ENCODE results near the gene HOXA2.

The HOXA2 gene

DNA sequence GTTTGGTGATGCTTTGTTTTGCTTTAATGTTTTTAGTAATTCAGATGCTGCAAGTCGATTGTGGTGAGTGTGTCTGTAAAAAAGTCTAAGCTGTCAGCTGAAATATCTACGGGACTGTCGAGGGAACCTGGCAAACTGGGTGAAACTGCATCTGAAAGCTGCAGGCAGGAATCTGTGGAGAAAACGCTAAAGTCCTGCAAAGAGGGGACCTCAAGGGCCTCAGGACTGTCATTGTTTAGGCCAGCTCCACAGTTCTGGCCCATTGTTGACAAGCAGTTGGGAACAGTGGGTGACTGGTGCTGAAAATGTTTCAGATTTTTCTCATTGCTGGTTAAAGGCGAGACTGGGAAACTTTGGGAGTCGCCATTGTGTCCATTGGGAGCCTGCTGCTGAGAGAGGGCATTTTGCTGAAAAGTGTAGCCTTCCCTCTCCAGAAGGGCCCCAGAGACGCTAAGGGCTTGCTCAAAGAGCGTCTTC is 1.8 kb downstream of the HOXA2 start:
- DNase-seq (ENCODE audit: low read depth in 2 of 3, low spot score in 1 of 3) = no peak

- DNase-seq (ENCODE audit: low read depth in 2 of 3, low spot score in 1 of 3) = no peak
Measured at GRCh38 chr7:27099453-27100370, 2.8 kb downstream of the HOXA2 start.

DNA sequence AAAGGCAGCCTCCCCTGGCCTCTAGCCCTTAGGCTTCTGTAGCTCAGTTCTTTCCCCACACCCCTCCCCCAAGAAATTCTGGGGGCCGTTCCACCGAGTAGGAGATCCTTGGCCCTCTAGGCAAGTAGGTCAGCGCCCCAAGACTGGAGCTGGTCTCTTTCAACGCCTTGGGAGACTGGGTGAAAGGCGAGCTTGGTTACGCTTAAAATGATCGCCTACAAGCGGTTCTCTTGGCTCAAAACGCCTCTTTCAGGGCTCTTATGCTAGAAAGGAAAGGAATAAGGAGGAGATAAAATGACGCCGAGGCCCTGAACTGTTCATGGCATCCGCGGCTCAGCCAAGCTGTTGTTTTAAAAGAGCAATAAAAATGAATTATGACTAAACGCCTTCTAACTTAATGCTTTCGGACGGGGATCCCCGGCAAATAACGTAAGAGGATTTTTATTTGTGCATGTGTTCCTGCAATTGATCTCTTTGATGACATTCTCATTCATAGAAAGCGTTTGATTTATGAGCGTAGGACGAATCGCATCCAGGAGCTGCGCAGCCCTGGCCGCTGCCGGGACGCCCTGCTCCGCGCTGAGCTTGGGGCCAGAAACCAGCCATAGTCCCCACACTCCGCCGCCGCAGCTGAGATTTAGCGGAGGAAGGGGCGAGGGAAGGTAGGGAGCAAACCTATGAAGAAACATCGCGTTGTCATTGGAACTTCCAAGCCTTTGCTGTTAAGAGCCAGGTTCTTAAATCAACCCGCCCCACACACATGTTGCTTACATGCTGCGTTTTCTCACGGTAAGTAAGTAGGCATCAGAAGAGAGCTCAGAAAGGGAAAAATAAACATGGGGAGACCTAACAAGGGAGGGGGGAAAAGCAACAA is 3.7 kb downstream of the HOXA2 start:
- DNase-seq (ENCODE audit: low read depth in 2 of 3, low spot score in 1 of 3) = no peak

- no peak for DNase-seq (ENCODE audit: low read depth in 2 of 3, low spot score in 1 of 3)
Measured at GRCh38 chr7:27097686-27098577, 4.6 kb downstream of the HOXA2 start.

- no peak for DNase-seq (ENCODE audit: low read depth in 2 of 3, low spot score in 1 of 3)
Measured at GRCh38 chr7:27096768-27097514, 5.5 kb downstream of the HOXA2 start.

DNA sequence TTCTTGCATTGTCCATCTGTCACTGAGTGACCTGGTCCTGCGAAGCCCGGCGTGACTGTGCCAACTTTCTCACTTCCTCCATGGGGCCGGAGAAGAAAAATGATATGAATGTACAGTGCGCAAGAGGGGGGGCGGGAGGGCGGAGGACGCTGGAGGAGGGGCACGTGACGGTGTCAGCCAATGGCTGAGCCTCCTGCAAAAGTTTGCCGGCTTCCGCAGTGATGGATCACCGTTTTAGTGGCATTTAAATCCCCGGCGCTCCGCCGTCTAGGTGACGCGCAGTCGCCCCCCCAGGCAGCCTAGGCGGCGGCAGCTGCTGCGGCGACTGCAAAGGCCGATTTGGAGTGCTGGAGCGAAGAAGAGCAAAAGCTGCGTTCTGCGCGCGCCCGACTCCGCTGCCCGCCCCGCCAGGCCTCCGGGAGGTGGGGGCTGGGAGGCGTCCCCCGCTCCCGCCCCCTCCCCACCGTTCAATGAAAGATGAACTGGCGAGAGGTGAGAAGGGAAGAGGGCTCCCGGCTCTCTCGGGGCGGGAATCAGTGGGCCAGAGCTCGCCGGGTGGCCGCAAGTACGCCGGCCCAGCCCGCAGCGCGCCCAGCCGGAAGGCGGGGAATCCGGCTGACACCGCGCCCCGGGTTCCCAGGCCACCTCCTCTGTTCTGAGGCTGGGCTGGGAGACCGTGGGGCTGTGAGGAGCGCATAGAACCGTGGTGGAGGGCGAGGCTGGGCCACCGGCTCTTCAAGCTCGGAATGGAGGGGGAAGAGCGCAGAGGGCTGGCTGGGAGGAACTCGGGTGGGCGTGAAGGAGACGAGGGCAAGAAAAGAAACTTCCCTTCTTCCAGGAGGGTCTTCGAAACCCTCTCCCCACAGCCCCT is 6.4 kb downstream of the HOXA2 start, which contains the start of gene HOXA1:
Gene HOXA1, minus strand, starts transcription at position 104 of the 871 bp plus-strand sequence. Its CDS starts 88 bp downstream, at position 16.
- DNase-seq (ENCODE audit: low read depth in 2 of 3, low spot score in 1 of 3) = peak; percentile 43 to 55 (median 53)

DNA sequence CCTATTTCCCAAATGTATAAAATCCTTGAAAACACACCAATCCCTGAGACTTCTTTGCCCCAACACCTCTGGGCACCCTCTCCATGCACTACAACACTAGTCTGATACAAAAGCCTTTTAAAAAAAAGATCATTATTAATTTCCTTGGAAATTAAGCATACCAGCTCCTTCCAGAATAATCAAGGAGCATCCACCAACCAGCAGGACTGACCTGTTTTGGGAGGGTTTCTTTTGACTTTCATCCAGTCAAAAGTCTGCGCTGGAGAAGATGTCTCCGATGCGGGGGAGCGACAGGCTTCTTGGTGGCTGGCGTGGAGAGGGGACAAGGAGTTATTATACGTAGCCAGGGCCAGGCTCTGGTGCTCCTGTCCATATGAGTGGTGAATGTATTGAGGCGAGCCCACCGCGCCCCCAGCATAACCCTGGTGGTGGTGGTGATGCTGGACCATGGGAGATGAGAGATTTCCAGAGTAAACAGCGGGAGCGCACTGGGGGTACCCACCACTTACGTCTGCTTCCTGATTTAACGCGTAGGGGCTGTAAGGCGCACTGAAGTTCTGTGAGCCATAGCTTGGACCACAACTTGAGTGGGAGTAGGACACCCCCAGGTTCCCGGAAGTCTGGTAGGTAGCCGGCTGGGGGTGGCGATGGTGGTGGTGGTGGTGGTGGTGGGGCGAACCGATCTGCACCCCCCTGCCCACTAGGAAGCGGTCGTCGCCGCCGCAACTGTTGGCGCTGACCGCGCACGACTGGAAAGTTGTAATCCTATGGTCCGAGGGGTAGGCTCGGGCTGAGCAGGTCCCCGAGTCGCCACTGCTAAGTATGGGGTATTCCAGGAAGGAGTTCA is 7.2 kb downstream of the HOXA2 start:
- DNase-seq (ENCODE audit: low read depth in 2 of 3, low spot score in 1 of 3) = no peak

- no peak for DNase-seq (ENCODE audit: low read depth in 2 of 3, low spot score in 1 of 3)
Measured at GRCh38 chr7:27094304-27095049, 8.0 kb downstream of the HOXA2 start.

- DNase-seq (ENCODE audit: low read depth in 2 of 3, low spot score in 1 of 3) = no peak
Measured at GRCh38 chr7:27093184-27093895, 9.1 kb downstream of the HOXA2 start.

DNA sequence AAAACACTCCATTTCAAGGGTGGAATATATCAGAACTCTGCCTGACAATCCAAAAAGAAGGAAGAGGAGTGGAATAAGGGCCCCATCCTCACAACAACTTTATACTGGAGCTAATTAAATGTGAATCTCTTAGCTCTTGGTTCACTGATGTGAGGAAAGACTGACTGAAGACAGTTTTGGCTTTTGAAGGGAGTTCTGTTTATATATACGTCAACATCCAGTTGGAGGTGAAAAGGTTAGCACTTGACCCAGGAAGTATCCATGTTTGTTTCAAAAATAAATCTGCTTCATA is 9.7 kb downstream of the HOXA2 start:
- no peak for DNase-seq (ENCODE audit: low read depth in 2 of 3, low spot score in 1 of 3)

DNA sequence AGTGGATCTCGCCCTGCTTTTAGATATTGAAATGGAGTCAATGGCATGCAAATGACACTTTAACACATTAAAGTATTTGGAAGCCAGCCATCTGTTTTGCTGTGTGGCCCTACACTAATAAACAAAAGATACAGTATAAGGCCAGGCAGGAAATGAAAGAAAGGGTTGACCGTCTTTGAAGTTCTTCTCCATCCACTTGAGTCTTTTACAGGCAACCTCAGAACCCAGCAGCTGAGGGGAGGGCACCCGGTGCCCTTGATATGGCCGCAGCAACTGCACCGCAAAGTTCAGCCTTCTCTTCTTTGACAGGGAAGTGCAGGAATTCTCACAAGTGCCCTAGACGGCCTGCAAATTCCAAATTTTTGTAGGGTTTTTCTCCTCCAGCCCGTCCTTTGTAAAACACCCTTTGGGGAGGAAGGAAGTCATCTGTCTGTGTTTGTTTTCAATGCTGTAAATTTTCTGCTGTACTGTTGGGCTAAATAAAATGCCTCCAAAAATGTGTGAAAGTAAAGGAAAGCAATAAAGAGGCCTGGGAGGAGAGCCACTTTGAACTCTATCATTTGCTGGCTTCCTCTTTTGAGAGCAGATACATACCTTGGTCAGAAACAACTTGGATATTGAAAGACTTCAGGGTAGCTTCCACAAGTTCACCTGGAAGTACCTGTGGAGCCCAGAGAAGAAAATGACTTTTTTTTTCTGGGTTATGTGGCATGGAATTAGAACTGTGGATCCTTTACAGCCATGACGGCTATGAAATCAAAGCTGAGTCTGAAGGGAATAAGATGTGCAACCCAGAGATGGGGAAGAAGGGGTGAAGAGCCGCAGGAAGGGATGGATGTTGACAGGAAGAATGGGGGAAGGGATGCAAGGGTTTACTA is 10.3 kb downstream of the HOXA2 start:
- no peak for DNase-seq (ENCODE audit: low read depth in 2 of 3, low spot score in 1 of 3)

GRCh38 chr7:27091105-27091504 is 11.4 kb downstream of the HOXA2 start:
- DNase-seq (ENCODE audit: low read depth in 2 of 3, low spot score in 1 of 3) = no peak

- DNase-seq (ENCODE audit: low read depth in 2 of 3, low spot score in 1 of 3) = no peak
Measured at GRCh38 chr7:27088002-27088922, 14.2 kb downstream of the HOXA2 start.

GRCh38 chr7:27083646-27084045 is 18.8 kb downstream of the HOXA2 start:
- no peak for DNase-seq (ENCODE audit: low read depth in 2 of 3, low spot score in 1 of 3)

DNA sequence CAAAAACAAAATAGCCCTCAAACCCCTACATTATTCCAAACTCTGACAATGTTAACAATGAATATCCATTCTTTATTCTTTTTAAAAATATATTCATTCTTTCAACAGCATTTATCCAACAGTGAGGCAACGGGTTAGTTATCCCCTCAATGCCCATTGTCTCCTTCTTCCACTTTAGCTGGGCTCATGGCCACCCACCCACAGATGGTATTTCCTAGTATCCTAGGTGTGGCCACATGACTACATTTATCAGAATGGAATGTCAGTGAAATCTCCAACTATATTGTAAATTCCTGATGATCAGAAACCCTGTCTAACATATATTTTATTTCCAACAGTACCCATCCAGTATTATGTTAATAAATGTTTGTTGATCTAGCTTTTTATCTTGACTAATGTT is 20.3 kb downstream of the HOXA2 start:
- DNase-seq (ENCODE audit: low read depth in 2 of 3, low spot score in 1 of 3) = no peak

Data from stimulated activated CD4-positive, alpha-beta T cell treated with anti-CD3 and anti-CD28 coated beads, Interleukin-12 subunit alpha, Interleukin-12 subunit beta, amount 100 ng/mL, for 48 hours (primary cell).